Colonic mucosa (tissue), 4 donors: ENCODE results near the gene LAMC3. TPM values are rescaled to one million over a fixed set of nuclear protein-coding genes. Genes with fewer than 3 reads are reported as not detected.

ENCODE experiments used
- DNase-seq: peaks from one replicate; pipeline ENCODE4 v3.0.0-alpha.2; 2020
- H3K27ac ChIP-seq: fragments of 200-600 bp; one replicate; pipeline ENCODE4 v1.8.0; 2021
- H3K27me3 ChIP-seq: fragments of 200-600 bp; one replicate; pipeline ENCODE4 v1.8.0; 2021
- H3K36me3 ChIP-seq: fragments of 200-600 bp; one replicate; pipeline ENCODE4 v1.8.0; 2021
- H3K4me1 ChIP-seq: fragments of 200-600 bp; one replicate; pipeline ENCODE4 v1.8.0; 2021; ENCODE audit warnings: mild to moderate bottlenecking
- H3K4me3 ChIP-seq: fragments of 200-600 bp; one replicate; pipeline ENCODE4 v1.8.0; 2021
- H3K9ac ChIP-seq, 2 donors: one replicate each; pipeline ENCODE4 v1.7.0; 2013; ENCODE audit warnings: control low read depth in 2 of 2, low read depth in 2 of 2, low read length in 2 of 2
- H3K9me3 ChIP-seq: fragments of 200-600 bp; one replicate; pipeline ENCODE4 v1.8.0; 2021
- CTCF ChIP-seq: fragments of 200-600 bp; IDR thresholded peaks from one replicate; pipeline ENCODE4 v1.8.0; 2022; ENCODE audit warnings: antibody characterized with exemption, mild to moderate bottlenecking
- intact Hi-C: fragments of 100-400 bp; cut with DNase I; formaldehyde crosslinking; loops from one replicate; pipeline ENCODE4 v1.14.1; 2022
- total RNA-seq, 2 donors: library from RNA; stranded (reverse); fragmentation: NEBNext Ultra II Directional in 1 of 2; extraction: Animal tissue kit (Norgen Biotek cat#: 25700) in 1 of 2; gene quantifications; one replicate each; pipeline ENCODE4 v1.2.1, GENCODE V29; 2021
- donor health status: healthy.
- donor health status: DM: no; HTN: no; CAD: no.
- donor health status: DM: no; HTN: no; CAD: no.

LAMC3 gene
- total RNA-seq, 2 donors from 2014 or later, result 0.67 to 1.9 TPM

- Histone ChIP-seq H3K4me3 (no peak overlapping the region), H3K27me3 (no peaks in the 10 kb centered on the region), H3K36me3 (no peaks in the 10 kb centered on the region), H3K4me1 (no peaks in the 10 kb centered on the region), H3K9ac (no peak overlapping the region), H3K9me3 (no peaks in the 10 kb centered on the region), H3K27ac (no peak overlapping the region)
- intact Hi-C loops, result no loop called here
- no peak for TF ChIP-seq CTCF
- no peak for DNase-seq
Observed at GRCh38 chr9:130973686-130974281, 35.2 kb upstream of the LAMC3 start.

GRCh38 chr9:130974697-130975096 lies 34.3 kb upstream of the LAMC3 start:
- Histone ChIP-seq H3K27ac (no peak overlapping the region), H3K9ac (no peak overlapping the region), H3K36me3 (no peaks in the 10 kb centered on the region), H3K9me3 (no peaks in the 10 kb centered on the region), H3K4me3 (no peak overlapping the region), H3K27me3 (no peaks in the 10 kb centered on the region), H3K4me1 (no peaks in the 10 kb centered on the region)
- DNase-seq, result no peak
- intact Hi-C loops, result no loop called here
- no peak for TF ChIP-seq CTCF

- H3K27me3 ChIP-seq, result no peaks in the 10 kb centered on the region
- H3K27ac ChIP-seq, result no peak overlapping the region
- no peaks in the 10 kb centered on the region for H3K36me3 ChIP-seq
- no peaks in the 10 kb centered on the region for H3K4me1 ChIP-seq
- no peak for TF ChIP-seq CTCF
- intact Hi-C loops, result no loop called here
- no peak overlapping the region for H3K4me3 ChIP-seq
- H3K9ac ChIP-seq, result no peak overlapping the region
- H3K9me3 ChIP-seq, result no peaks in the 10 kb centered on the region
- DNase-seq, result no peak
Observed at GRCh38 chr9:130975156-130975555, 33.8 kb upstream of the LAMC3 start.

GRCh38 chr9:130975932-130976841 lies 32.8 kb upstream of the LAMC3 start:
- Histone ChIP-seq H3K27ac (no peak overlapping the region), H3K36me3 (no peaks in the 10 kb centered on the region), H3K9ac (no peak overlapping the region), H3K4me3 (no peak overlapping the region), H3K9me3 (no peaks in the 10 kb centered on the region), H3K27me3 (no peaks in the 10 kb centered on the region), H3K4me1 (no peaks in the 10 kb centered on the region)
- intact Hi-C loops, result no loop called here
- TF ChIP-seq CTCF, result no peak
- no peak for DNase-seq

GRCh38 chr9:130977811-130978221 lies 31.2 kb upstream of the LAMC3 start:
- no peak for DNase-seq
- no peak overlapping the region for H3K27ac ChIP-seq
- H3K4me3 ChIP-seq, result no peak overlapping the region
- H3K36me3 ChIP-seq, result no peaks in the 10 kb centered on the region
- no peaks in the 10 kb centered on the region for H3K9me3 ChIP-seq
- no peaks in the 10 kb centered on the region for H3K27me3 ChIP-seq
- TF ChIP-seq CTCF, result no peak
- no peak overlapping the region for H3K9ac ChIP-seq
- no peaks in the 10 kb centered on the region for H3K4me1 ChIP-seq
- intact Hi-C loops, result no loop called here
